Mesenchymal stem cell (in vitro differentiated cells and primary cell): ENCODE measurements around the gene ASB4.

Source experiments
- DNase-seq: peaks from one replicate; pipeline ENCODE4 v3.0.0-alpha.2; 2013
- H2AFZ ChIP-seq: one replicate; pipeline ENCODE4 v1.6.1; 2013; ENCODE audit warnings: low read depth, mild to moderate bottlenecking, control low read depth, inconsistent platforms, low read length, moderate library complexity
- H2AK5ac ChIP-seq: 2 replicates; pipeline ENCODE4 v1.6.1; 2013; ENCODE audit warnings: low read length, moderate library complexity, mild to moderate bottlenecking, inconsistent platforms; ENCODE audit not compliant: severe bottlenecking
- H2BK120ac ChIP-seq: one replicate; pipeline ENCODE4 v1.6.1; 2013; ENCODE audit warnings: low read depth, mild to moderate bottlenecking, inconsistent platforms, low read length, moderate library complexity
- H2BK12ac ChIP-seq, 2 experiments: one replicate each; pipeline ENCODE4 v1.6.1; 2013; ENCODE audit warnings: inconsistent platforms in 2 of 2, low read length in 2 of 2, mild to moderate bottlenecking in 2 of 2, moderate library complexity in 2 of 2, control low read depth in 1 of 2
- H2BK15ac ChIP-seq: one replicate; pipeline ENCODE4 v1.6.1; 2013; ENCODE audit warnings: mild to moderate bottlenecking, low read depth, inconsistent platforms; ENCODE audit not compliant: poor library complexity, severe bottlenecking
- H2BK5ac ChIP-seq: 2 replicates; pipeline ENCODE4 v1.6.1; 2013; ENCODE audit warnings: low read depth, mild to moderate bottlenecking, low read length, control low read depth, inconsistent platforms; ENCODE audit not compliant: poor library complexity, severe bottlenecking
- H3K14ac ChIP-seq, 2 experiments: one replicate each; pipeline ENCODE4 v1.6.1; 2013; ENCODE audit warnings: inconsistent platforms in 2 of 2, low read length in 2 of 2, control low read depth in 1 of 2, mild to moderate bottlenecking in 1 of 2, moderate library complexity in 1 of 2
- H3K18ac ChIP-seq, 2 experiments: one replicate each; pipeline ENCODE4 v1.6.1; 2013; ENCODE audit warnings: inconsistent platforms in 2 of 2, low read length in 2 of 2, control low read depth in 1 of 2, low read depth in 1 of 2, mild to moderate bottlenecking in 1 of 2
- H3K23ac ChIP-seq, 2 experiments: one replicate each; pipeline ENCODE4 v1.6.1; 2013; ENCODE audit warnings: inconsistent platforms in 2 of 2, low read length in 2 of 2, mild to moderate bottlenecking in 2 of 2, moderate library complexity in 2 of 2, control low read depth in 1 of 2
- H3K27ac ChIP-seq: 2 replicates; pipeline ENCODE4 v1.5.1; 2013; ENCODE audit warnings: mild to moderate bottlenecking, moderate library complexity, low read length, control low read depth, inconsistent platforms; ENCODE audit not compliant: poor library complexity, severe bottlenecking
- H3K27me3 ChIP-seq, 2 experiments: 2 replicates each; pipeline versions ENCODE4 v1.6.1 to v1.7.0; 2013; ENCODE audit warnings: low read length in 2 of 2, mild to moderate bottlenecking in 2 of 2, moderate library complexity in 2 of 2, control low read depth in 1 of 2, inconsistent platforms in 1 of 2; ENCODE audit not compliant: control insufficient read depth in 1 of 2, insufficient read depth in 1 of 2
- H3K36me3 ChIP-seq, 2 experiments: 2 replicates each; pipeline versions ENCODE4 v1.6.1 to v1.7.0; 2013; ENCODE audit warnings: low read length in 2 of 2, control low read depth in 1 of 2, inconsistent platforms in 1 of 2, low read depth in 1 of 2, mild to moderate bottlenecking in 1 of 2; ENCODE audit not compliant: insufficient read depth in 2 of 2, control insufficient read depth in 1 of 2
- H3K4ac ChIP-seq, 2 experiments: one replicate each; pipeline ENCODE4 v1.6.1; 2013; ENCODE audit warnings: inconsistent platforms in 2 of 2, low read length in 2 of 2, mild to moderate bottlenecking in 2 of 2, moderate library complexity in 2 of 2, control low read depth in 1 of 2, low read depth in 1 of 2
- H3K4me1 ChIP-seq: 2 replicates; pipeline ENCODE4 v1.6.1; 2013; ENCODE audit warnings: low read depth, low read length, control low read depth; ENCODE audit not compliant: control insufficient read depth, insufficient read depth
- H3K4me2 ChIP-seq: 2 replicates; pipeline ENCODE4 v1.6.1; 2013; ENCODE audit warnings: low read length, mild to moderate bottlenecking, inconsistent platforms; ENCODE audit not compliant: poor library complexity, severe bottlenecking
- H3K4me3 ChIP-seq, 2 experiments: 2 replicates each; pipeline versions ENCODE4 v1.5.1 to v1.7.0; 2013; ENCODE audit warnings: low read length in 2 of 2, mild to moderate bottlenecking in 2 of 2, control low read depth in 1 of 2, low read depth in 1 of 2; ENCODE audit not compliant: insufficient read depth in 1 of 2
- H3K79me1 ChIP-seq: replicated peaks from 2 replicates; pipeline ENCODE4 v1.6.1; 2013; ENCODE audit warnings: mild to moderate bottlenecking, control low read depth, low read length, inconsistent platforms; ENCODE audit not compliant: poor library complexity, severe bottlenecking
- H3K9ac ChIP-seq: 2 replicates; pipeline ENCODE4 v1.7.0; 2013; ENCODE audit warnings: mild to moderate bottlenecking, low read length, moderate library complexity
- H3K9me3 ChIP-seq: 2 replicates; pipeline ENCODE4 v1.7.0; 2013; ENCODE audit warnings: mild to moderate bottlenecking, low read length; ENCODE audit not compliant: control insufficient read depth
- H4K8ac ChIP-seq: one replicate; pipeline ENCODE4 v1.6.1; 2013; ENCODE audit warnings: inconsistent platforms, mild to moderate bottlenecking, low read length, moderate library complexity
- H4K91ac ChIP-seq: one replicate; pipeline ENCODE4 v1.6.1; 2013; ENCODE audit warnings: mild to moderate bottlenecking, low read length, inconsistent platforms
- WGBS: methylation state at CpG from one replicate; pipeline ENCODE4 v1.1.7; 2013; ENCODE audit warnings: mixed read lengths; 5-methylcytosine and 5-hydroxymethylcytosine counted together

Gene ASB4

GRCh38 chr7:95530881-95531280 lies 45.1 kb downstream of the ASB4 start:
- no peak overlapping the region for H3K14ac ChIP-seq

GRCh38 chr7:95531605-95532219 lies 46.0 kb downstream of the ASB4 start:
- Histone ChIP-seq H3K14ac (no peak overlapping the region), H3K27me3 (peaks cover 0 to 4% of the 10 kb centered on the region in 2 experiments), H3K18ac (peak overlapping the region in 1 of 2 experiments; percentile 16), H3K4me2 (no peak overlapping the region), H2BK12ac (no peak overlapping the region), H3K79me1 (no peaks in the 10 kb centered on the region), H3K9ac (no peak overlapping the region), H3K36me3 (no peaks in the 10 kb centered on the region), H3K4me1 (peaks cover 5% of the 10 kb centered on the region), H2BK120ac (no peak overlapping the region), H2AK5ac (no peak overlapping the region), H3K23ac (no peak overlapping the region), H4K8ac (no peak overlapping the region), H2BK15ac (no peak overlapping the region), H3K27ac (no peak overlapping the region), H4K91ac (no peak overlapping the region), H2BK5ac (no peak overlapping the region), H3K4me3 (no peak overlapping the region), H3K4ac (no peak overlapping the region), H2AFZ (no peak overlapping the region), H3K9me3 (no peaks in the 10 kb centered on the region)
- WGBS: 58% methylated on average over 2 of the region's 3 CpGs
- peak; percentile 8 for DNase-seq

More at GRCh38 chr7:95530881-95531280, 45.1 kb downstream of the ASB4 start:
- H4K8ac ChIP-seq: no peak overlapping the region
- no peak overlapping the region for H3K27ac ChIP-seq
- H3K9ac ChIP-seq: no peak overlapping the region
- no peak overlapping the region for H3K18ac ChIP-seq
- H3K79me1 ChIP-seq: no peaks in the 10 kb centered on the region
- no peaks in the 10 kb centered on the region for H3K9me3 ChIP-seq
- no peak overlapping the region for H2AK5ac ChIP-seq
- no peak overlapping the region for H4K91ac ChIP-seq
- H3K23ac ChIP-seq: no peak overlapping the region
- H2BK12ac ChIP-seq: no peak overlapping the region
- H3K4ac ChIP-seq: no peak overlapping the region
- H3K36me3 ChIP-seq: no peaks in the 10 kb centered on the region
- DNase-seq: no peak
- WGBS: 95% methylated on average over 1 of the region's 1 CpG
- no peak overlapping the region for H2BK5ac ChIP-seq
- H3K4me2 ChIP-seq: no peak overlapping the region
- H3K27me3 ChIP-seq: peaks cover 0 to 7% of the 10 kb centered on the region in 2 experiments
- no peak overlapping the region for H3K4me3 ChIP-seq
- H3K4me1 ChIP-seq: peaks cover 8% of the 10 kb centered on the region
- H2BK120ac ChIP-seq: no peak overlapping the region
- no peak overlapping the region for H2BK15ac ChIP-seq
- no peak overlapping the region for H2AFZ ChIP-seq

GRCh38 chr7:95534796-95535195 lies 49.1 kb downstream of the ASB4 start:
- no peak overlapping the region for H2BK120ac ChIP-seq
- H2BK5ac ChIP-seq: no peak overlapping the region
- H3K4me2 ChIP-seq: no peak overlapping the region
- 81% methylated on average over 2 of the region's 2 CpGs for WGBS
- H4K8ac ChIP-seq: no peak overlapping the region
- H4K91ac ChIP-seq: no peak overlapping the region
- no peak for DNase-seq
- H3K36me3 ChIP-seq: no peaks in the 10 kb centered on the region
- no peak overlapping the region for H3K4me3 ChIP-seq
- no peaks in the 10 kb centered on the region for H3K9me3 ChIP-seq
- no peaks in the 10 kb centered on the region for H3K4me1 ChIP-seq
- peaks cover 0 to 4% of the 10 kb centered on the region in 2 experiments for H3K27me3 ChIP-seq
- H3K23ac ChIP-seq: no peak overlapping the region
- H2AK5ac ChIP-seq: no peak overlapping the region
- H3K18ac ChIP-seq: no peak overlapping the region
- no peak overlapping the region for H3K14ac ChIP-seq
- no peak overlapping the region for H3K4ac ChIP-seq
- H3K27ac ChIP-seq: no peak overlapping the region
- H2BK12ac ChIP-seq: peak overlapping the region in 1 of 2 experiments; percentile 29
- no peak overlapping the region for H2BK15ac ChIP-seq
- H2AFZ ChIP-seq: no peak overlapping the region
- no peak overlapping the region for H3K9ac ChIP-seq
- no peaks in the 10 kb centered on the region for H3K79me1 ChIP-seq

GRCh38 chr7:95535662-95536061 lies 49.9 kb downstream of the ASB4 start:
- Histone ChIP-seq H2BK15ac (no peak overlapping the region), H3K36me3 (no peaks in the 10 kb centered on the region), H3K27me3 (peaks cover 0 to 4% of the 10 kb centered on the region in 2 experiments), H2BK5ac (no peak overlapping the region), H3K9me3 (no peaks in the 10 kb centered on the region), H3K23ac (no peak overlapping the region), H2AFZ (no peak overlapping the region), H4K91ac (no peak overlapping the region), H3K4ac (no peak overlapping the region), H2BK120ac (no peak overlapping the region), H2AK5ac (no peak overlapping the region), H2BK12ac (no peak overlapping the region), H3K4me3 (no peak overlapping the region), H3K4me1 (no peaks in the 10 kb centered on the region), H3K27ac (no peak overlapping the region), H3K4me2 (no peak overlapping the region), H3K9ac (no peak overlapping the region), H3K14ac (no peak overlapping the region), H4K8ac (no peak overlapping the region), H3K18ac (no peak overlapping the region), H3K79me1 (no peaks in the 10 kb centered on the region)
- 43% methylated on average over 1 of the region's 1 CpG for WGBS
- DNase-seq: no peak
